Renal pelvis (tissue), 4 donors: ENCODE results near the gene LMX1B. TPM values are rescaled to one million over a fixed set of nuclear protein-coding genes. Genes with fewer than 3 reads are reported as not detected.
"Not testable (repeated sequence)": the region's sequence is repeated elsewhere in the genome, so short reads cannot be mapped to it uniquely, and the experiment has no call there.

Experiments used
- DNase-seq: peaks from one replicate; pipeline ENCODE4 v3.0.0-alpha.2; 2013
- polyA plus RNA-seq, 3 donors: library from polyadenylated mRNA; unstranded; fragments of 120-200 nt; gene quantifications; one replicate each; pipeline ENCODE4 v1.2.1, GENCODE V29; 2013; ENCODE audit not compliant: insufficient read length in 3 of 3

Gene LMX1B
- polyA plus RNA-seq, 3 donors, result 19.8 to 22.4 (median 22.3) TPM

DNA sequence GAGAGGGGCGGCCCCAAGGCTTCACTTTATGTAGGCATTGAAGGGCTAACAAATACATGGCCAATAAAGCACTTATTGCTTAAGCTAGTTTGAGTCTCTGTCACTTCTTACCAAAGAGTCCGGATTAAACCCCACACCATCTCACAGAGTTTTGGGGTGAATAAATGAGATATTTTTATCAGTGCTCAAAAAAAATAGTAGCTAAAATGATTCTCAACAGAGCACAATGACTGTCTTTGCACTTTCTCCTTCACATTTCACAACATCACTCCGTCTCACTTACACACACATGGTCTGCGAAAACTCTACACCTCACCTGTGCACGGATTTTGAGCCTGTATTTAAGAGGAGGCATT is 92.9 kb downstream of the LMX1B start:
- DNase-seq, result no peak

DNA sequence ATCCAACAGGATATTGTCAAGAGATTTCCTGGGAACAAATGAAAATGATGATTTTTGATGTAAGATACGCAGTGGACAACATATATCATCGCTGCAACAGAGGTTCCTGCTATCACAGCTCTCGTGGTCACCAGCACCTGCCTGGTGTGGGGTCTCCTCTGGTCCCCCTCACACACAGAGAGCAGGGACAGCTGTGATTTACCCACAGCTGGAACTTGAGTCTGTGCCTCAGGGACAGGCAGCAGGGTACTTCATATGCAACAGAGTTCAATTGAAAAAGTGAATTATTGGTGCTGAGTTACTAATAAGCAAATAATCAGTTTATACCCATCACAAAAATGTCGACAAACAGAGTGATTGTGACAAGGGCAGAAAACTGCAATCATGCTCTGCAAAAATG is 93.4 kb downstream of the LMX1B start:
- DNase-seq, result no peak

DNA sequence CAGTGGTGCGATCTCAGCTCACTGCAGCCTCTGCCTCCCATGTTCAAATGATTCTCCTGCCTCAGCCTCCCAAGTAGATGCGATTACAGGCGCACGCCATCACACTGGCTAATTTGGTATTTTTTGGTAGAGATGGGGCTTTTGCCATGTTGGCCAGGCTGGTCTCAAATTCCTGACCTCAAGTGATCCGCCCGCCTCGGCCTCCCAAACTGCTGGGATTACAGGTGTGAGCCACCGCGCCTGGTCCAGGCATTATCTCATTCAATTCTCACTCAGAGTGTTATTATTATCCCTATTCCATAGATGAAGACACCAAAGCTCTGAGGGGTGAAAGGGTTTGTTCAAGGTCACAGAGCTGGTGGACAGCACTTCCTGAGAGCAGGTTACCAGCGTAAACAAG is 94.0 kb downstream of the LMX1B start:
- DNase-seq, result not testable (repeated sequence)

DNA sequence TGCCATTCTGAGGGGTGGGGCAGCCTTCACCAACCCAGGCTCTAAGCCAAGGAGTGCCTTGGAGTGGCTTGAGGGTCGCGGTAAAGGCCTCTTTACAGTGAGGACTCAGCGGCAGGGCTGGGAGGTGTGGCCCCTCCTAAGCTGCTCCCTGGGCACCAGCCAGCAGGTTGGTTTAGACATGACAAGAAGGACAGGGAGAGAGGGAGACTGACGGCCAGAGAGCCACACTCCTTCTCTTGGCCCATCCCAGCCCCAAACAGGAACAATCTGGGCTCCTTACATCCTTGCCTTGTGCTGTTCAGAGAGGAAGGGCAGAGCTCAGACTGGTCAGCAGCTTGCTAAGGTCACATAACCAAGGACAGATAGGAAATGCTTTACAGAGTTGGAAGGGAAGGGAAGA is 94.5 kb downstream of the LMX1B start:
- no peak for DNase-seq

DNA sequence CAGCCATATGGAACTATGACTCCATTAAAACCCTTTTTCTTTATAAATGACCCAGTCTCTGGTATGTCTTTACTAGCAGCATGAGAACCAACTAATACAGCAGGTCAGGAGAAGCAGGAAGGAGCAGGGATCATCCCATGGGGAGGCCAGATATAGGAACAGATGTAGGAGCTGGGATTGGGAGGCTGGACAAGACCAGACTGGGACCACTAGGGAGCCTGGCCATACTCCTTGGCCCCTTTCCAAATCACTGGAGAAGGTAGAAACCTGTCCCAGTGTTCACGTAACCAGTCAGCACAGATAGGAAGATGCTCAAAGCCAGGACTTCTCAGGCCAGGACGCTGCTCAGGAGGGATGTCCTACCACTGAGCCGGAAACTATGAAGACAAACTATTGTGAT is 95.5 kb downstream of the LMX1B start:
- no peak for DNase-seq

DNA sequence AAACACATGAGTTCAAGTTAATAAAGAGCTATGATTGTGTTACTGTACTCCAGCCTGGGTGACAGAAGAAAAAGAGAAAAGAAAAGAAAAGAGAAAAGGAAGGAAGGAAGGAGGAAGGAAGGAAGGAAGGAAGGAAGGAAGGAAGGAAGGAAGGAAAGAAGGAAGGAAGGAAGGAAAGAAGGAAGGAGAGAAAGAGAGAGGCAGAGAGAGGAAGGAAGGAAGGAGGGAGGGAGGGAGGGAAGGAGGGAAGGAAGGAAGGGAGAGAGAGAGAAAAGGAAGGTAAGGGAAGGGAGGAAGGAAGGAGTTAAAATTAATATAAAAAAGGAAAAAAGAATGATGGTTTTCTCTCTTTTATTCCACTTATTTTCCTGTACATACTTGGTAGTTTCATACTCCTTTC is 101.7 kb downstream of the LMX1B start:
- no peak for DNase-seq

DNA sequence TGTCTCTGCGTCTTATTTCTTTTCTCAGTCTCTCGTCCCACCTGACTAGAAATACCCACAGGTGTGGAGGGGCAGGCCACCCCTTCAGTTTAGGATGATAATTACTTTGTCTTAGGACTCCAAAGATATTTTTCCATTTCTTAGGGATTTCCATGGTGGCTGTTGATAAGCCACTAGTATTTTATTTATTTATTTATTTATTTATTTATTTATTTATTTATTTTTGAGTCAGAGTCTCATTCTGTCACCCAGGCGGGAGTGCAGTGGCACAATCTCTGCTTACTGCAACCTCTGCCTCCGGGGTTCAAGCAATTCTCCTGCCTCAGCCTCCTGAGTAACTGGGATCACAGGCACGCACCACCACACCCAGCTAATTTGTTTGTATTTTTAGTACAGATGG is 103.7 kb downstream of the LMX1B start:
- DNase-seq, result not testable (repeated sequence)

DNA sequence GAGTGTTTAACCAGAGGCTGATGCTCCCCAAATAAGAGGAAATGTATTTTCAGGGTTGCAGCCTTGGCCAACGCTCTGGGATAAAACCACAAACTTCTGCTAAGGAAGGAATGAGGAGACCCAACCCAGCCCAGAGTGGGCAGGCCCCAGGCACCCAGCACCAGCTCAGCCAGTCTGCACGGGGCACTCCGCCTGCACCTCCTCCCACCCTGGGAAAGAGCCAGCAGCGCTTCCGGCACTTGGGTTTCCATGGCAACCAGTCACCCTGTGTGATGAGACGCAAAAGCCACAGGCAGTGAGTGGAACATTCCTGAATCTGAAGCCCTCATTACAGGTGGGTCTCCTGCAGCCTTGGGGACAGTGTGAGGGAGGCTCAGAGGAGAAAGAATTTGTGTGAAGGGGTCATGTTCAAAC is 105.9 kb downstream of the LMX1B start:
- peak; percentile 91 for DNase-seq

DNA sequence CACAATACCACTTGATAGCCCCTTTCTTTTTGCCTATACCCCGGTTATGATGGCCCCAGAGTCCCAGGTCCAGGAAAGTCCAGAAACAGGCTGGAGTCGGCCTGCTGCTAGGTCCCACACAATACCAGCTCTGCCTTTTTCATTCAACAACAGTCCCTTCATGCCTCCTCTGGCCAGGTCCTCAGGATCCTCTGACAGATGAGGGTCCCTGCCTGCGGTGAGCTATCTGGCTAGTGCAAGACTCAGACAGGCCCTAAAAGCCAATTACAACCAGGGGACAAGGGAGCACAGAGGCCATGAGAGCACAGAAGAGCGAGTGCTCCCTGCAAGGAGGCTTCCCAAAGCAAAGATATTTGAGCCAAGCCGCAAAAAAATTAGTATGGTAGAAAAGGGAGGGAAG is 106.3 kb downstream of the LMX1B start:
- no peak for DNase-seq

DNA sequence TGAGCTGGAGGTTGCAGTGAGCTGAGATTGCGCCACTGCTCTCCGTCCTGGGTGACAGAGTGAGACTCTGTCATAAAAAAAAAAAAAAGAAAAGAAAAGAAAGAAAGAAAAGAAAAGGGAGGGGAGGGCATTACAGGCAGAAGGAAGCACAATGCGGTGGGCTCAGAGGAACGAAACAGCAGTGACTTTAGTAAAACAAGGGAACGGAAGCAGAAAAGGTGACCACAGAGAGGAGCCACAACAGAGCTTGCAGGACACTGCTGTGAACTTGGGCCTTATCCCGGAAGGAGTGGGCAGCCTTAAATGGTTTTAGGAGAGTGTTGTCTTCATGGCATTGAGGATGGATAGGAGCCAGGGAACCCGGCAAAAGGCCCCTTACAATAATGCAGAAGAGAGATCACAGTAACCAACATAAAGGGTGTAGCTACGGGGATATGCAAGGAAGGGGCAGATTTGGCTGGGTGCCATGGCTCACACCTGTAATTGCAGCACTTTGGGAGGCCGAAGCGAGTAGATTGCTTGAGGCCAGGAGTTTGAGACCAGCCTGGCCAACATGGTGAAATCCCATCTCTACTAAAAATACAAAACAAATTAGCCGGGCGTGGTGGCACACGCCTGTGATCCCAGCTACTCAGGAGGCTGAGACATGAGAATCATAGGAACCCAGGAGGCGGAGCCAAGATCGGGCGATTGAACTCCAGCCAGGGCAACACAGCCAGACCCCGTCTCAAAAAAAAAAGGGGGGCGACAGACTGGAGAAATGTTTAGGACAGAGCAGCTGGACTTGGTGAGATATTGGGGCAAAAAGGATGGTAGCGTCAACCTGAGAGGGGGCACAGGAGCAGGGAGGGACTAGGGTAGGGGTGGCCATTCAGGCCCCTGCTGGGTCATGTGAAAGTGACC is 107.2 kb downstream of the LMX1B start:
- DNase-seq, result no peak

DNA sequence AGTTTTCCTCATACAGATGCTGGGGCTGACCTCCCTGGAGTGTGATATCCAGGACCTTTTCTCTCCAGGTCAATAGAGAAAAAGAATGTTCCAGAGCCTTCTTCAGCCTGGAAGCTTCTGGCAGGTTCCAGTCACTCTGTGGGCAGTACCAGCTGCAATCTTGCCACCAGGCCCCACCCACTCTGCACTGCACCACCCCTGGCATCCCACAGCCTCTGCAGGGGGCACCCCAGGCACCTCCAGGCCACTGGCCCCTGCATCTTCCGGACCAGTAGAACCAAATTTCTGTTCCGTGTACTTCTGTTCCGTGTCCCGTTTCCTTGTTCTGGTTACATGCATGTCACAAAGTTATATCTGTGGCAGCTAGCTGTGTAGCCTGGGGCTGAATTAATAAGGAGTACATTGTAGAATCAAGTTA is 107.8 kb downstream of the LMX1B start:
- DNase-seq, result no peak

DNA sequence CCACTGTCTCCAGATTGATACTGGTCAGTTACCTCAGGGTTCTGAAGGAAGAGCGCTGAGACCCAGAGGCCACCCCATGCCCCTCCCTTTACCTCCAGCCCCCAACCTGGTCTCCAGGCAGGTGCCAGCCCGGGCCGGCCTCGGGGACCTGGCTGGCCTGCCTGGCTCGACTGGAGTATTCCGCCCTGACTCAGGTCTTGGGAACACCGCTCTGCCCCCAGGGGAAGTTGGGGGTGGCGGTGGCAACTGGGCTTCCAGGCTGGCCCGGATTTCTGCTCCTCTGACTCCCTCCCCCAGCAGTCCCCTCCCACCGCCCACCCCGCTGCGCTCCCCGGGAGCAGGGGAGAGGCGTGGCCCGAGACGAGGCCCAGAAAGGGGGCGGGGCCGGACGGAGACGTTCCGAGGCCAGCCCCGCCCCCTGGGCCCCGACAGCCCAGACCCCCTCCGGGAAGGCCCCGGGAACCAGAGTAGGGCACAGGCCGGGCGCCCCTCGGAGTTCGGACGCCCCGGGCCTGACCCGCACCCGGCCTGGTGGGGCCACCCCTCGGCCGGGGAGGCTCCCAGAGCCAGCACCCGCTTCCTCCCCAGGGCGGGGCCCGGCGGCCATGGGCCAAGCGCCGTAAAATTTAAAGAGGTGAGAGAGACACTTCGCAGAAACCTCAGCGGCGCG is 108.7 kb downstream of the LMX1B start:
- peak; percentile 87 for DNase-seq

DNA sequence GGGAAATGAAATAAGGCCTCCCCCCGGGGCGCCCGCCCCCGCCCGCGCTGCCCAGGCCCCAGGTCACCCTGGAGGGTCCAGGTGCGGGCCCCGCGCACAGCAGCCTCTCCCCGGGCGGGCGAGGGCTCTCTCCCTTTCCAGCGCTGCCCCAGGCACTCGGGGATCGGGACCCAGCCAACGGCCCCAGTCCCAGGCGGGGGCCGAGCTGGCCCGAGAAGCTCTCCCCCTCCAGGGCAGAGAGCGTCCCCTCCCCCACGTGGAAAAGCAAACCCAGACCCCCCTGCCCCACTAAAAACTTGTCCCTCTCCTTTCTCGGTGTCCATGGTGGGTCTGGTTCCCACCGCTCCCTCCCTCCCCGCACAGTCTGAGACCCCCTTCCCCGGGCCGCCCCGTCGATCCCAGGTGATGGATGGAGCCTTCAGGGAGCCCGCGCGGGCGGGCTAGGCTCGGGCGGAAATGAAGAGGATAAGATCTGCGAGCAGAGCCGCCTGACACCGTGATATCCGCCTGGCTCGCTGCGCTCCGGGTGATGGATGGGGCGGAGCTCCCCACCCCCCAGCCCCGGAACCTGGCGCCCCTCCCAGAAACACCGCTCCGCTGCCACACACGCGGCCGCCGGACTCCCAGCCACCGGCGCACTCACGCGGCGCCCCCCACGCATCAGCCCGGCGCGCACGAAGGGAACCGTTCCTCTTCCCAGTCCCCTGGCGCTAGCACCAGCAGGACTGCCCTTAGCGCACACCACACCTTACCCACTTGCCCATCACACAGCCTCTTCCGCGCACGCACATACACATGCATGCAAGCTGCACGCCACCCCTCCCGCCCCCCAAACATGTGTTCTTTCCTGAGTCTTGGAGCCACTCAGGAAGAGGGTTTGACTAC is 109.4 kb downstream of the LMX1B start:
- no peak for DNase-seq

DNA sequence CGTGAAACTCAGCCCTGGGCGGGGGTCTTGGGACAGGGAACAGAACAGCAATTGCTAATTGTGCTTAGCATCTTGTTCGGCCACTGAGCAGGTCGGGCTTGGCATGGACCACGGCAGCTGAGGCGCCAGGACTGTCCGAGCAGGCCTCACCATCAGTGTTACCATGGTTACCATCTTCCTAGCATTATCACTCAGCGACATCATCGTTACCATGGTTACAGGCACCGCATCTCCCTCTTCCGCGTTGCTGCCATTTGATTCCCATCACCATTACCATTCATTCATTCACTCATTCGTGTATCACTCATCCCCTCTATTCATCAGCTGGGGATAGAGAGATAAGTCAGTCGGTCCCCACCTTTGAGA is 110.1 kb downstream of the LMX1B start:
- DNase-seq, result no peak

DNA sequence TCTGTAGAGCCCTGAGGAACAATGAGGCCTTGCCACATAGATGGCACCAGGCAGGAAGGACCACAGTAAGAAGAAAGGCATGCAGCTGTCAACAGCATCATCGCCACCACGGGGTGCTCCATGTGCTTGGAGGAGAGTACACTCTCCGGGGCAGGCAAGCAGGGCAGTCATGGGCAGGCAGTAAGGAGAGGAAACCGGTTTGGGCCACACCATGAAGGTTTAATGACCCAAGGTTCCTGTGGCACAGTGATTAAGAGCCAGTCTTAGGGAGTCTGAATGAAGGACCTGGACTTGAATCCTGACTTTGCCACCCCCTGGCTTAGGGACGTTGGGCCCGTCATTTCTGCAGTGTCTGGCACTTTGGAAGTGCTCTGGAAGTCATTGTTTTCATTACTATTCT is 110.5 kb downstream of the LMX1B start:
- DNase-seq, result no peak

DNA sequence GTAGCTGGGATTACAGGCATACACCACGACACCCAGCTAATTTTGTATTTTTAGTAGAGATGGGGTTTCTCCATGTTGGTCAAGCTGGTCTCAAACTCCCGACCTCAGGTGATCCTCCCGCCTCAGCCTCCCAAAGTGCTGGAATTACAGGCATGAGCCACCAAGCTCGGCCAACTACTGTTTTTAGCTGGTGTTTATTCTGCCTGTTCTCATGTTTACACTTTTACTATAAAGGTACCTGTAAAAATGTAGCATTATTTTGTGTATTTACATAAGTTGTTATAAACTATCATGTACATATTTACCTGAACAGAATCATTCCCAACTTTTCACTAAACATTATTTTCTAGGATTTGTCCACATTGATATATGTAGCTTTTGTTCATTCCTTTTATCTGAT is 111.8 kb downstream of the LMX1B start:
- DNase-seq, result not testable (repeated sequence)

DNA sequence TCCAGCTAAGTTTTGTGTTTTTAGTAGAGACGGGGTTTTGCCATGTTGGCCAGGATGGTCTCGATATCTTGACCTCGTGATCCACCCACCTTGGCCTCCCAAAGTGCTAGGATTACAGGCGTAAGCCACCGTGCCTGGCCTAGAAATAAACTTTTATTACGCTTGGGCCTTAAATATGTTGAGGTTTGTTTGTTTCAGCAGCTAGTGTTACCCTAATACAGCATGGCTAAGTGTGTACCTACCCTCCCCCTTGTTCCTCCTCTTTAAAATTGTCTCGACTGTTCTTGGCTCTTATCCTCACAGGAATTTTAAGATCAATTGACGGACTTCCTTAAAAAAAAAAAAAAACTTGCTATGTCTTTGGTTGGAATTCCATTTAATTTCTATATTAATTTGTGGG is 114.5 kb downstream of the LMX1B start:
- DNase-seq, result not testable (repeated sequence)

DNA sequence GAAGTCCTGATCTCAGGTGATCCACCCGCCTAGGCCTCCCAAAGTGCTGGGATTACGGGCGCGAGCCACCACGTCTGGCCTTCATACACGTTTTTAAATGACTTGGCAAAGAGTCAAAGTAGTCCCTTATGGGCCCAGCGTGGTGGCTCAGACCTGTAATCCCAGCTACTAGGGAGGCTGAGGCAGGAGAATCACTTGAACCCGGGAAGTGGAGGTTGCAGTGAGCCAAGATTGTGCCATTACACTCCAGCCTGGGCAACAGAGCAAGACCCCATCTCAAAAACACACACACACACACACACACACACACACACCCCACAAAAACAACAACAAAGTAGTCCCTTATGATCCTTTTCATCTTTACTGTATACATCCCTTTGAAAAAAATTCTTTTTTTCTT is 116.9 kb downstream of the LMX1B start:
- DNase-seq, result not testable (repeated sequence)

DNA sequence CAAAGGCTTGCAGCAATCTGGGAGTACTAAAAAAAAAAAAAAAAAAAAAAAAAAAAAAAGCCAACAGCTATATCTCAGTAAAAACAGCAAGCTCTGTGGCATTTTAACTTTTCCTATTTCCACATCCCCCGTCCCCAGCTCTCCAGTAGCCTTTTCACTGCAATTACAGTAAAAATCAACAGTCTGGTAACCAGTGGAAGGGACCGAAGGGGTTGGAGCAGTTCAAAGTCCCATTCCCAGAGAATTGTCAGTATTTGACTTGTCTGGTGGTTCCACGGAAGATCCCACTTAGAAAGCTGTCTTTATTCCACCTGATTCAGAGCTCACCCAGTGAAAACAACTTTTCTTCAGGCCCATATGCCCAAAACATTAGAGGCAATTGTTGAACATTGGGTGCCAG is 119.3 kb downstream of the LMX1B start:
- DNase-seq, result no peak

DNA sequence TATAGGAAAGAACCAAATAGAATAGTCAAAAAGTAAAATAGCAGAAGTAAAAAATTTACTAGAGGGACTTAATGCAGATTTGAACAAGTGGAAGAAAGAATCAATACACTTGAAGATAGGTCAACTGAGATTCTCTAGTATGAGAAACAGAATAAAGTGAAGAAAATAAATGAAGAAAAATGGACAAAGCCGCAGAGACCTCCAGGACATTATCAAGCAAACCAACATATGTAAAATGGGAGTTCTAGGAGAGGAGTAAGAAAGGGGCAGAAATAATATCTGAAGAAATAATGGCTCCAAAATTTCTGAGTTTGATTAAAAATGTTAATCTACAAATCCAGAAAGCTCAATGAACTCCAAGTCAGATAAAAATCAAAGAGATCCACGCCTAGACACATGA is 121.1 kb downstream of the LMX1B start:
- no peak for DNase-seq

DNA sequence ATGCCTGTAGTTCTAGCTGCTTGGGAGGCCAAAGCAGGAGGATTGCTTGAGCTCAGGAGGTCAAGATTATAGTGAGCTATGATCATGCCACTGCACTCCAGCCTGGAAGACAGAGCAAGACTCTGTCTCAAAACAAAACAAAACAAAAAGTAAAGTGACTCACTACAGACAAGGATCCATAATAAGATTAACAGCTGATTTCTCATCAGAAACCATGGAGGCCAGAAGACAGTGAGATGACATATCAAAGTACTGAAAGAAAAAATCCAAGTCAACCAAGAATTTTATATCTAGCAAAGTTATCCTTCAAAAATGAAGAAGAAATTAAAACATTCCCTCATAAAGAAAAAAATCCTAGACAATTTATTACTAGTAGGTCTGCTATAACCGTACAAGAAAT is 121.8 kb downstream of the LMX1B start:
- no peak for DNase-seq

DNA sequence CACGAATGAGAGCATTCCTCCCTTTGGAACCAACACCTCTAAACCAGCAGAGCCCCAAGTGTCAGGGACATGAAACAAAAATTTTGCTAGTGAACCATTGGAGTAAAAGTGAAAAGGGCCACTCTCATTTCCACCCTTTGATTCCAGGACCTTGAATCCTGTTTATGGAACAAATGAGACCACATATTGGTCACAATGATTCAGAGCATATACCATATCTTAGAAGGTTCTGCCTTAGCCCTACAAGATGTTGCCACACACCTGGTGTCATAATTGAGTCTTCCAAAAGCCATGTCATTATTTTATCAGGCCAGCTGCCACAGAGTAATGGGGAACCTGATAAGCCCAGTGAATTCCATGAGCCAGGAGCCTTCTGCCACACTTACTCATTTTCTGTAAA is 124.8 kb downstream of the LMX1B start:
- no peak for DNase-seq

DNA sequence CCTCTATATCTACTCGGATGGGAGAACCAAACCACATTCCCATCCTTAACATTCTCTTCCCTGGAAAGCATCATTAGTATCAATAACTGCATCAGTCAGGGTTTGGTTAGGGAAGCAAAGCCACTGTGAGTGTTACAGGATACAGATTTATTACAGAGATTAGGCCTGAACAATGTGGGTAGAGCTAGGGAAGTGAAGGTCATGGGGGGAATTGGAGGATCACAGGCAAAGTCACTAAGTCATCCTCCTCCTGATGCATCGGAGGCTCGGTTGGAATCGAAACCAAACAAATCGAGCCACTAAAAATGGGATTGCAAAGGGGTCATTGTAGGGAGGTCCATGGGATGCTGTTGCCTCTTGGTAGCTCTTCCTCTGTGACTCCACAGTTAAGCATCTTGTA is 129.3 kb downstream of the LMX1B start:
- DNase-seq, result no peak
